GM23338 (cell line): Measurements from ENCODE around the gene ZNF483. TPM values are rescaled to one million over a fixed set of nuclear protein-coding genes. Genes with fewer than 3 reads are reported as not detected.

Experiments
- JUNB ChIP-seq: IDR thresholded peaks from one replicate; pipeline ENCODE4 v1.6.1; 2016; ENCODE audit warnings: antibody characterized with exemption; ENCODE audit not compliant: unreplicated experiment
- STAT1 ChIP-seq: IDR thresholded peaks from one replicate; pipeline ENCODE4 v1.6.1; 2016; ENCODE audit warnings: antibody characterized with exemption; ENCODE audit not compliant: unreplicated experiment
- polyA plus RNA-seq: library from polyadenylated mRNA; unstranded; fragments of >200 nt; fragmentation: Nextera tagmentation; extraction: Ambion mirVana; gene quantifications from 2 replicates; pipeline ENCODE4 v1.2.1, GENCODE V29; 2016
- total RNA-seq: library from RNA; depleted of rRNA; stranded (reverse); fragments of >200 nt; shearing (Covaris generic); gene quantifications from 2 replicates; pipeline ENCODE4 v1.2.3, GENCODE V29; 2014
- TF ChIP-seq, protein P1 (sequence below): fragments of 250-450 bp; sonication (Bioruptor Pico); IDR thresholded peaks from 2 replicates; pipeline ENCODE4 v1.5.0; 2020; ENCODE audit warnings: mild to moderate bottlenecking, moderate library complexity
- TF ChIP-seq, protein P2 (sequence below): IDR thresholded peaks from 2 replicates; pipeline ENCODE4 v1.6.1; 2016; ENCODE audit warnings: antibody characterized with exemption
- TF ChIP-seq, protein P3 (sequence below): IDR thresholded peaks from one replicate; pipeline ENCODE4 v1.6.1; 2018; ENCODE audit warnings: antibody characterized with exemption; ENCODE audit not compliant: unreplicated experiment
- TF ChIP-seq, protein P4 (sequence below), 2 experiments: fragments of 200-600 bp in 1 of 2; sonication (generic) in 1 of 2; conservative IDR thresholded peaks; 2 replicates each; pipeline versions ENCODE4 v1.5.1 to v1.6.1; 2016 to 2017; ENCODE audit warnings: antibody characterized with exemption in 2 of 2, low read depth in 2 of 2, mild to moderate bottlenecking in 2 of 2, moderate library complexity in 1 of 2

ZNF483 gene
- total and polyA plus RNA-seq, 2 experiments from 2014 or later = 9.7 to 112 TPM

DNA sequence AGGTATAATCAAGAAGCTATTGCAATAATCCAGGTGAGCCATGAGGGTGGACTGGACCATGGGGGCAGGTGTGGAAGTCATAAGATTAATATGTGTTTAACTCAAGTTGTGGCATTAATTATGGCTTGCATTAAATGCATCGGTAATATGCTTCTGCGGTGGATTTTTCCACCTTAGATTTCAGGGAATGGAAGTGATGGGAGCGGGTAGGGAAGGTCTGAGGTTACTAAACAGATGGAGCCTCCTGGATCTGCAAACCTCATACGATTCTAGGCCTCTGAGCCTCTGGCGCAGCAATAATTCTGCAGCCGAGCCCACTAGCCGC, 286 bp upstream of the ZNF483 start (continued):
- TF ChIP-seq, protein P1, sequence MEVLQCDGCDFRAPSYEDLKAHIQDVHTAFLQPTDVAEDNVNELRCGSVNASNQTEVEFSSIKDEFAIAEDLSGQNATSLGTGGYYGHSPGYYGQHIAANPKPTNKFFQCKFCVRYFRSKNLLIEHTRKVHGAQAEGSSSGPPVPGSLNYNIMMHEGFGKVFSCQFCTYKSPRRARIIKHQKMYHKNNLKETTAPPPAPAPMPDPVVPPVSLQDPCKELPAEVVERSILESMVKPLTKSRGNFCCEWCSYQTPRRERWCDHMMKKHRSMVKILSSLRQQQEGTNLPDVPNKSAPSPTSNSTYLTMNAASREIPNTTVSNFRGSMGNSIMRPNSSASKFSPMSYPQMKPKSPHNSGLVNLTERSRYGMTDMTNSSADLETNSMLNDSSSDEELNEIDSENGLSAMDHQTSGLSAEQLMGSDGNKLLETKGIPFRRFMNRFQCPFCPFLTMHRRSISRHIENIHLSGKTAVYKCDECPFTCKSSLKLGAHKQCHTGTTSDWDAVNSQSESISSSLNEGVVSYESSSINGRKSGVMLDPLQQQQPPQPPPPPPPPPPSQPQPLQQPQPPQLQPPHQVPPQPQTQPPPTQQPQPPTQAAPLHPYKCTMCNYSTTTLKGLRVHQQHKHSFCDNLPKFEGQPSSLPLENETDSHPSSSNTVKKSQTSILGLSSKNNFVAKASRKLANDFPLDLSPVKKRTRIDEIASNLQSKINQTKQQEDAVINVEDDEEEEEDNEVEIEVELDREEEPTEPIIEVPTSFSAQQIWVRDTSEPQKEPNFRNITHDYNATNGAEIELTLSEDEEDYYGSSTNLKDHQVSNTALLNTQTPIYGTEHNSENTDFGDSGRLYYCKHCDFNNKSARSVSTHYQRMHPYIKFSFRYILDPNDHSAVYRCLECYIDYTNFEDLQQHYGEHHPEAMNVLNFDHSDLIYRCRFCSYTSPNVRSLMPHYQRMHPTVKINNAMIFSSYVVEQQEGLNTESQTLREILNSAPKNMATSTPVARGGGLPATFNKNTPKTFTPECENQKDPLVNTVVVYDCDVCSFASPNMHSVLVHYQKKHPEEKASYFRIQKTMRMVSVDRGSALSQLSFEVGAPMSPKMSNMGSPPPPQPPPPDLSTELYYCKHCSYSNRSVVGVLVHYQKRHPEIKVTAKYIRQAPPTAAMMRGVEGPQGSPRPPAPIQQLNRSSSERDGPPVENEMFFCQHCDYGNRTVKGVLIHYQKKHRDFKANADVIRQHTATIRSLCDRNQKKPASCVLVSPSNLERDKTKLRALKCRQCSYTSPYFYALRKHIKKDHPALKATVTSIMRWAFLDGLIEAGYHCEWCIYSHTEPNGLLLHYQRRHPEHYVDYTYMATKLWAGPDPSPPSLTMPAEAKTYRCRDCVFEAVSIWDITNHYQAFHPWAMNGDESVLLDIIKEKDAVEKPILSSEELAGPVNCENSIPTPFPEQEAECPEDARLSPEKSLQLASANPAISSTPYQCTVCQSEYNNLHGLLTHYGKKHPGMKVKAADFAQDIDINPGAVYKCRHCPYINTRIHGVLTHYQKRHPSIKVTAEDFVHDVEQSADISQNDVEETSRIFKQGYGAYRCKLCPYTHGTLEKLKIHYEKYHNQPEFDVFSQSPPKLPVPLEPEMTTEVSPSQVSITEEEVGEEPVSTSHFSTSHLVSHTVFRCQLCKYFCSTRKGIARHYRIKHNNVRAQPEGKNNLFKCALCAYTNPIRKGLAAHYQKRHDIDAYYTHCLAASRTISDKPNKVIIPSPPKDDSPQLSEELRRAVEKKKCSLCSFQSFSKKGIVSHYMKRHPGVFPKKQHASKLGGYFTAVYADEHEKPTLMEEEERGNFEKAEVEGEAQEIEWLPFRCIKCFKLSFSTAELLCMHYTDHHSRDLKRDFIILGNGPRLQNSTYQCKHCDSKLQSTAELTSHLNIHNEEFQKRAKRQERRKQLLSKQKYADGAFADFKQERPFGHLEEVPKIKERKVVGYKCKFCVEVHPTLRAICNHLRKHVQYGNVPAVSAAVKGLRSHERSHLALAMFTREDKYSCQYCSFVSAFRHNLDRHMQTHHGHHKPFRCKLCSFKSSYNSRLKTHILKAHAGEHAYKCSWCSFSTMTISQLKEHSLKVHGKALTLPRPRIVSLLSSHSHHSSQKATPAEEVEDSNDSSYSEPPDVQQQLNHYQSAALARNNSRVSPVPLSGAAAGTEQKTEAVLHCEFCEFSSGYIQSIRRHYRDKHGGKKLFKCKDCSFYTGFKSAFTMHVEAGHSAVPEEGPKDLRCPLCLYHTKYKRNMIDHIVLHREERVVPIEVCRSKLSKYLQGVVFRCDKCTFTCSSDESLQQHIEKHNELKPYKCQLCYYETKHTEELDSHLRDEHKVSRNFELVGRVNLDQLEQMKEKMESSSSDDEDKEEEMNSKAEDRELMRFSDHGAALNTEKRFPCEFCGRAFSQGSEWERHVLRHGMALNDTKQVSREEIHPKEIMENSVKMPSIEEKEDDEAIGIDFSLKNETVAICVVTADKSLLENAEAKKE (CRISPR knock-in tag) = no peak
- TF ChIP-seq JUNB = no peak
- TF ChIP-seq, protein P2, sequence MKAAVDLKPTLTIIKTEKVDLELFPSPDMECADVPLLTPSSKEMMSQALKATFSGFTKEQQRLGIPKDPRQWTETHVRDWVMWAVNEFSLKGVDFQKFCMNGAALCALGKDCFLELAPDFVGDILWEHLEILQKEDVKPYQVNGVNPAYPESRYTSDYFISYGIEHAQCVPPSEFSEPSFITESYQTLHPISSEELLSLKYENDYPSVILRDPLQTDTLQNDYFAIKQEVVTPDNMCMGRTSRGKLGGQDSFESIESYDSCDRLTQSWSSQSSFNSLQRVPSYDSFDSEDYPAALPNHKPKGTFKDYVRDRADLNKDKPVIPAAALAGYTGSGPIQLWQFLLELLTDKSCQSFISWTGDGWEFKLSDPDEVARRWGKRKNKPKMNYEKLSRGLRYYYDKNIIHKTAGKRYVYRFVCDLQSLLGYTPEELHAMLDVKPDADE = no peak
- TF ChIP-seq STAT1 = no peak
- TF ChIP-seq, protein P3, sequence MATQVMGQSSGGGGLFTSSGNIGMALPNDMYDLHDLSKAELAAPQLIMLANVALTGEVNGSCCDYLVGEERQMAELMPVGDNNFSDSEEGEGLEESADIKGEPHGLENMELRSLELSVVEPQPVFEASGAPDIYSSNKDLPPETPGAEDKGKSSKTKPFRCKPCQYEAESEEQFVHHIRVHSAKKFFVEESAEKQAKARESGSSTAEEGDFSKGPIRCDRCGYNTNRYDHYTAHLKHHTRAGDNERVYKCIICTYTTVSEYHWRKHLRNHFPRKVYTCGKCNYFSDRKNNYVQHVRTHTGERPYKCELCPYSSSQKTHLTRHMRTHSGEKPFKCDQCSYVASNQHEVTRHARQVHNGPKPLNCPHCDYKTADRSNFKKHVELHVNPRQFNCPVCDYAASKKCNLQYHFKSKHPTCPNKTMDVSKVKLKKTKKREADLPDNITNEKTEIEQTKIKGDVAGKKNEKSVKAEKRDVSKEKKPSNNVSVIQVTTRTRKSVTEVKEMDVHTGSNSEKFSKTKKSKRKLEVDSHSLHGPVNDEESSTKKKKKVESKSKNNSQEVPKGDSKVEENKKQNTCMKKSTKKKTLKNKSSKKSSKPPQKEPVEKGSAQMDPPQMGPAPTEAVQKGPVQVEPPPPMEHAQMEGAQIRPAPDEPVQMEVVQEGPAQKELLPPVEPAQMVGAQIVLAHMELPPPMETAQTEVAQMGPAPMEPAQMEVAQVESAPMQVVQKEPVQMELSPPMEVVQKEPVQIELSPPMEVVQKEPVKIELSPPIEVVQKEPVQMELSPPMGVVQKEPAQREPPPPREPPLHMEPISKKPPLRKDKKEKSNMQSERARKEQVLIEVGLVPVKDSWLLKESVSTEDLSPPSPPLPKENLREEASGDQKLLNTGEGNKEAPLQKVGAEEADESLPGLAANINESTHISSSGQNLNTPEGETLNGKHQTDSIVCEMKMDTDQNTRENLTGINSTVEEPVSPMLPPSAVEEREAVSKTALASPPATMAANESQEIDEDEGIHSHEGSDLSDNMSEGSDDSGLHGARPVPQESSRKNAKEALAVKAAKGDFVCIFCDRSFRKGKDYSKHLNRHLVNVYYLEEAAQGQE = no peak
- TF ChIP-seq, protein P4, sequence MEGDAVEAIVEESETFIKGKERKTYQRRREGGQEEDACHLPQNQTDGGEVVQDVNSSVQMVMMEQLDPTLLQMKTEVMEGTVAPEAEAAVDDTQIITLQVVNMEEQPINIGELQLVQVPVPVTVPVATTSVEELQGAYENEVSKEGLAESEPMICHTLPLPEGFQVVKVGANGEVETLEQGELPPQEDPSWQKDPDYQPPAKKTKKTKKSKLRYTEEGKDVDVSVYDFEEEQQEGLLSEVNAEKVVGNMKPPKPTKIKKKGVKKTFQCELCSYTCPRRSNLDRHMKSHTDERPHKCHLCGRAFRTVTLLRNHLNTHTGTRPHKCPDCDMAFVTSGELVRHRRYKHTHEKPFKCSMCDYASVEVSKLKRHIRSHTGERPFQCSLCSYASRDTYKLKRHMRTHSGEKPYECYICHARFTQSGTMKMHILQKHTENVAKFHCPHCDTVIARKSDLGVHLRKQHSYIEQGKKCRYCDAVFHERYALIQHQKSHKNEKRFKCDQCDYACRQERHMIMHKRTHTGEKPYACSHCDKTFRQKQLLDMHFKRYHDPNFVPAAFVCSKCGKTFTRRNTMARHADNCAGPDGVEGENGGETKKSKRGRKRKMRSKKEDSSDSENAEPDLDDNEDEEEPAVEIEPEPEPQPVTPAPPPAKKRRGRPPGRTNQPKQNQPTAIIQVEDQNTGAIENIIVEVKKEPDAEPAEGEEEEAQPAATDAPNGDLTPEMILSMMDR (conservative IDR thresholded peaks at IDR 0.05; ENCODE audit: low read depth in 2 of 2) = no peak
